Cardiac fibroblast (primary cell): ENCODE data around the gene SERTAD3.
"Not testable (repeated sequence)": the region's sequence is repeated elsewhere in the genome, so short reads cannot be mapped to it uniquely, and the experiment has no call there.

Experiments used
- DNase-seq, 2 donors: peaks; one replicate each; pipeline versions ENCODE4 v3.0.0 to v3.0.0-alpha.2; 2010; ENCODE audit warnings: low read depth in 2 of 2
- H3K4me3 ChIP-seq, 2 donors: replicated peaks in 1 of 2; 1 replicate in 1 of 2; 2 replicates in 1 of 2; pipeline ENCODE4 v1.5.1; 2011; ENCODE audit warnings: low read depth in 2 of 2, low read length in 2 of 2, mild to moderate bottlenecking in 2 of 2, moderate library complexity in 1 of 2
- TF ChIP-seq, protein P1 (sequence below): IDR thresholded peaks from one replicate; pipeline ENCODE4 v1.5.1; 2011; ENCODE audit warnings: low read depth, mild to moderate bottlenecking, low read length, inconsistent platforms

SERTAD3 gene

GRCh38 chr19:40413291-40413845 lies 30.8 kb downstream of the SERTAD3 start, which contains the start of gene PRX:
Gene PRX (minus strand): TSS chr19:40413378. CDS start chr19:40407932, 5,446 bp downstream.
- TF ChIP-seq, protein P1, sequence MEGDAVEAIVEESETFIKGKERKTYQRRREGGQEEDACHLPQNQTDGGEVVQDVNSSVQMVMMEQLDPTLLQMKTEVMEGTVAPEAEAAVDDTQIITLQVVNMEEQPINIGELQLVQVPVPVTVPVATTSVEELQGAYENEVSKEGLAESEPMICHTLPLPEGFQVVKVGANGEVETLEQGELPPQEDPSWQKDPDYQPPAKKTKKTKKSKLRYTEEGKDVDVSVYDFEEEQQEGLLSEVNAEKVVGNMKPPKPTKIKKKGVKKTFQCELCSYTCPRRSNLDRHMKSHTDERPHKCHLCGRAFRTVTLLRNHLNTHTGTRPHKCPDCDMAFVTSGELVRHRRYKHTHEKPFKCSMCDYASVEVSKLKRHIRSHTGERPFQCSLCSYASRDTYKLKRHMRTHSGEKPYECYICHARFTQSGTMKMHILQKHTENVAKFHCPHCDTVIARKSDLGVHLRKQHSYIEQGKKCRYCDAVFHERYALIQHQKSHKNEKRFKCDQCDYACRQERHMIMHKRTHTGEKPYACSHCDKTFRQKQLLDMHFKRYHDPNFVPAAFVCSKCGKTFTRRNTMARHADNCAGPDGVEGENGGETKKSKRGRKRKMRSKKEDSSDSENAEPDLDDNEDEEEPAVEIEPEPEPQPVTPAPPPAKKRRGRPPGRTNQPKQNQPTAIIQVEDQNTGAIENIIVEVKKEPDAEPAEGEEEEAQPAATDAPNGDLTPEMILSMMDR = no peak
- DNase-seq = no peak
- H3K4me3 ChIP-seq = no peak within 1 kb of the TSS

DNA sequence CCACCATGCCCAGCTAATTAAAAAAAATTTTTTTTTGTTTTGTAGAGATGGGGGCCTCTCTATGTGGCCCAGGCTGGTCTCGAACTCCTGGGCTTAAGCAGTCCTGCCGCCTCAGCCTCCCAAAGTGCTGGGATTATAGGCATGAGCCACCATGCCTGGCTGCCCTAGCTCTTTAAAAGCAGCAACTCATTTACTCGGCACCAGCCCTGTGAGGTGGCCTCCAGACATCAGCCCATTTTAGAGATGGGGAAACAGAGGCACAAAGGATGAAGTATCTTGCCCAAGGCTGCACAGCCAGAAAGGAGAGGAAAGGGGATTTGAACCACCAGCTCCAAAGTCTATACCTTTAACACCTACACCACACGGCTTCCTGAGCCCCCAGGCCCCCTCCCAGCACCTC lies 31.3 kb downstream of the SERTAD3 start:
- TF ChIP-seq, protein P1 = no peak
- H3K4me3 ChIP-seq = no peak overlapping the region
- DNase-seq = no peak

DNA sequence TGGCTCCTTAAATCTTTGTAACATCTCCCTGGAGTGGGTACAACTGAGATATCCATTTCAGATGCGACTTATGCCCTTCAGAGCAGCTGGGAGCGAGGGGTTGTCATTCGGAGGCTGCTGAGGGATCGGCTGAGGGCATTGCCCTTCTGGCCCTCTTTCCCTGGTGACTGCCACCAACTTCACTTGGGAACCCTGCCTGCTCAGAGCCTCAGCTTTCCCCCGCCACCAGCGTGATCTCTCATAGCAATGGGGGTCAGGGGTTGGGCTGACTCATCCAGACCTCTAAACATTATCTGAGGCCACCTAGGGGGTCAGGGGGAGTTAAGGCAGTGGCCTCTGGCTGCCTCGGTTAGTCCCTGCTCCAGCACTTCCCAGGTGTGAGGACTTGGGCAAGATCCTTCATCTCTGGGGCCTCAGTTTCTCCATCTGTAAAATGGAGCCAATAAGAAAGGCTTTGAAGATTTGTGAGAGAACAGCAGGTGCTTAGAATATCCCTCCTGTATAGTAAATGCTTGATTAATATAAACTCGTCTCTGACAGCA lies 32.1 kb downstream of the SERTAD3 start:
- TF ChIP-seq, protein P1 = no peak
- H3K4me3 ChIP-seq = no peak overlapping the region
- DNase-seq = no peak

GRCh38 chr19:40411125-40411842 lies 32.9 kb downstream of the SERTAD3 start:
- no peak for DNase-seq
- TF ChIP-seq, protein P1 = no peak
- H3K4me3 ChIP-seq = no peak overlapping the region

DNA sequence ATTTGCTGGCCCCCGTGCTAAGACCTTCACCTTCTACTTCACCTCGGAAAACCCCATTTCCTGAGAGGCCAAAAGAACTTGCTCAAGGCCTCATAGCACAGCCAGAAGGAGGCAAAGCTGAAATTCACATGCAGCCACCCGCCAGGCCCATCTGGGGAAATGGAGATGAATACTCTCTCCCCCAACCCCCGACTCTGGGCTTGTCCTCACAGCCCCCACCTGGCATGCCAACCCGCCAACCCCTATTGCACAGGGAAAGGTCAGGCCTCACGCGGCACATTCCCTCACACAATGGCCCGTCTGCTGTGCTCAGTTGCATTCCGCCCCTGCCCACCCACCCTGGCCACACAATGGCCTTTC lies 34.1 kb downstream of the SERTAD3 start:
- TF ChIP-seq, protein P1 = no peak
- DNase-seq = no peak
- no peak overlapping the region for H3K4me3 ChIP-seq

DNA sequence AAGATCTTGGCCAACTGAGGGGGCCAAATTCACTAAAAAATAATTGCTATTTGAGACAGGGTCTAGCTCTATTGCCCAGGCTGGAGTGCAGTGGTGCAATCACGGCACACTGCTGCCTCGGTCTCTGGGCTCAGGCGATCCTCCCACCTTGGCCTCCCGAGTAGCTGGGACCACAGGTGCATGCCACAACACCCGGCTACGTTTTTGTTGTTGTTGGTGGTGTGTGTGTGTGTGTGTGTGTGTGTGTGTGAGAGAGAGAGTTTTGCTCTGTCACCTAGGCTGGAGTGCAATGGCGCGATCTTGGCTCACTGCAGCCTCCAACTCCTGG lies 35.6 kb downstream of the SERTAD3 start:
- not testable (repeated sequence) for H3K4me3 ChIP-seq, DNase-seq

DNA sequence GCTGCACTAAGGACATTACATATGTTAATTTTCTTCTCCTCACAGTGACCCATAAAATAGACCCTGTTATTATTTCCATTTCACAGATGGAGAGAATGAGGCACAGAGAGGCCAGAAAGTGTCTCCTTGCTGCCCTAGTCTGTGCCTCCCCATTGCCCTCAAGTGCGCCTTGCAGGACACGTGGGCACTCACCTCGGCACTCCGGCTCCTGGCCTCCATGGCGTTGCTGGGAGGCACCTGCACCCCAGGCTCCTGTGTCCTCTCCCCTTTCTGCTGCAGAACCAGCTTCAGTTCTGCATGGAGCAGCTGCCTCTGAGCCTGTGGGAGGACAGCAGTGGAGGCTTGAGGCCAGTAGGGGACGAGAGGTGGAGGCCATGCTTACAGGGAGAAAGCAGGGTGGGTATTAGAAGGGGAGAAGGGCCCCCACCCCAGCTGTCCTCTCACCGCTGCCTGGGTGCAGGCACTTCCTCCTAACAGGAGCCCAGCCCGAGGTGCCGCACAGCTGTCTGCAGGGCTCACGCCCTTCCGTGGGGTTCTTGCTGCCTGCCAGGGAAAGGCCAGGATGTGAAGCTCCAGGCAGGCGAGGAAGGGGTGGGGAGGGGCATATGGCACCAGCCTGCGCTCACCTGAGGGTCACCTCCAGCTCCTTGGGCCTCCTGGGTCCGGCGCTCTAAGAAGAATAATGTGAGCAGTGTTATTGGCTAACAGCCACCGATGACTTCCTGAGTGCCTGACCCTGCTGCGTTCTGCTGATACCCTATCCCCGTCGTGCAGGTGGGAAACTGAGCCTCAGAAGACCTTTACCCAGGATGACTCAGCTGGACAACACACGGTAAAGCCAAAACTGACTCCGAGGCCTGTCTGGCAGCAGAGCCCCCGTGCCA lies 36.2 kb downstream of the SERTAD3 start:
- DNase-seq = no peak
- TF ChIP-seq, protein P1 = no peak
- no peak overlapping the region for H3K4me3 ChIP-seq
